ENCODE measurements around the gene ACTR1B. TPM values are rescaled to one million over a fixed set of nuclear protein-coding genes. Genes with fewer than 3 reads are reported as not detected.
"Not testable (repeated sequence)": the region's sequence is repeated elsewhere in the genome, so short reads cannot be mapped to it uniquely, and the experiment has no call there.

The ACTR1B gene
- total RNA-seq, 2 donors from 2014 or later = 40.8 to 71.5 TPM

- no peak overlapping the region for H3K27ac ChIP-seq
- no peaks in the 10 kb centered on the region for H3K9me3 ChIP-seq
- TF ChIP-seq CTCF (IDR thresholded peaks at IDR 0.05) = peak; percentile 81 to 94
- no peaks in the 10 kb centered on the region for H3K27me3 ChIP-seq
- peak; percentile 95 for DNase-seq (ENCODE audit: low spot score)
- no peak overlapping the region for H3K4me3 ChIP-seq
- H3K4me1 ChIP-seq = no peaks in the 10 kb centered on the region
- no peaks in the 10 kb centered on the region for H3K36me3 ChIP-seq
Observed at GRCh38 chr2:97697252-97698235, 33.7 kb upstream of the ACTR1B start.

GRCh38 chr2:97695744-97696143, 31.9 kb upstream of the ACTR1B start:
- H3K9me3 ChIP-seq = no peaks in the 10 kb centered on the region
- H3K4me1 ChIP-seq = no peaks in the 10 kb centered on the region
- DNase-seq (ENCODE audit: low spot score) = no peak
- no peaks in the 10 kb centered on the region for H3K27me3 ChIP-seq
- H3K27ac ChIP-seq = no peak overlapping the region
- TF ChIP-seq CTCF (IDR thresholded peaks at IDR 0.05) = no peak
- no peak overlapping the region for H3K4me3 ChIP-seq
- H3K36me3 ChIP-seq = no peaks in the 10 kb centered on the region

- H3K9me3 ChIP-seq = no peaks in the 10 kb centered on the region
- H3K27ac ChIP-seq = no peak overlapping the region
- H3K4me3 ChIP-seq = no peak overlapping the region
- H3K4me1 ChIP-seq = no peaks in the 10 kb centered on the region
- no peaks in the 10 kb centered on the region for H3K36me3 ChIP-seq
- no peak for TF ChIP-seq CTCF (IDR thresholded peaks at IDR 0.05)
- no peaks in the 10 kb centered on the region for H3K27me3 ChIP-seq
- no peak for DNase-seq (ENCODE audit: low spot score)
Observed at GRCh38 chr2:97693476-97693875, 29.6 kb upstream of the ACTR1B start.

- DNase-seq (ENCODE audit: low spot score) = no peak
- H3K9me3 ChIP-seq = no peaks in the 10 kb centered on the region
- H3K4me3 ChIP-seq = no peak overlapping the region
- H3K36me3 ChIP-seq = no peaks in the 10 kb centered on the region
- H3K27me3 ChIP-seq = no peaks in the 10 kb centered on the region
- no peaks in the 10 kb centered on the region for H3K4me1 ChIP-seq
- no peak for TF ChIP-seq CTCF (IDR thresholded peaks at IDR 0.05)
- H3K27ac ChIP-seq = no peak overlapping the region
Observed at GRCh38 chr2:97691166-97691565, 27.3 kb upstream of the ACTR1B start.

- H3K4me1 ChIP-seq = no peaks in the 10 kb centered on the region
- no peaks in the 10 kb centered on the region for H3K9me3 ChIP-seq
- no peak overlapping the region for H3K27ac ChIP-seq
- no peaks in the 10 kb centered on the region for H3K27me3 ChIP-seq
- no peak for TF ChIP-seq CTCF (IDR thresholded peaks at IDR 0.05)
- DNase-seq (ENCODE audit: low spot score) = no peak
- H3K36me3 ChIP-seq = no peaks in the 10 kb centered on the region
- H3K4me3 ChIP-seq = no peak overlapping the region
Observed at GRCh38 chr2:97688062-97688827, 24.4 kb upstream of the ACTR1B start.

- not testable (repeated sequence) for DNase-seq (ENCODE audit: low spot score); H3K9me3 ChIP-seq; H3K27me3 ChIP-seq; H3K4me3 ChIP-seq; H3K27ac ChIP-seq; H3K4me1 ChIP-seq; H3K36me3 ChIP-seq
Observed at GRCh38 chr2:97687235-97687634, 23.4 kb upstream of the ACTR1B start.
